HepG2 (cell line): ENCODE data around the gene PSKH1. TPM values are rescaled to one million over a fixed set of nuclear protein-coding genes. Genes with fewer than 3 reads are reported as not detected.

Experiments
- FOXK2 ChIP-seq: fragments of 450-650 bp; IDR thresholded peaks from 2 replicates; pipeline ENCODE4 v1.6.1; 2016
- HBP1 ChIP-seq: IDR thresholded peaks from 2 replicates; pipeline ENCODE4 v1.6.1; 2016; ENCODE audit warnings: low read depth, control low read depth
- HMGXB4 ChIP-seq, 2 experiments: sonication (generic) in 1 of 2; formaldehyde crosslinking in 1 of 2; IDR thresholded peaks; 2 replicates each; pipeline versions ENCODE4 v1.4.0 to v1.6.1; 2018 to 2020; ENCODE audit warnings: missing genetic modification reagents in 2 of 2, borderline replicate concordance in 1 of 2, low read depth in 1 of 2, mild to moderate bottlenecking in 1 of 2, missing biosample characterization in 1 of 2
- KLF6 ChIP-seq: IDR thresholded peaks from 2 replicates; pipeline ENCODE4 v1.8.0; 2016; ENCODE audit warnings: missing biosample characterization, missing genetic modification reagents
- KMT2B ChIP-seq: IDR thresholded peaks from 2 replicates; pipeline ENCODE4 v1.6.1; 2016; ENCODE audit warnings: missing genetic modification reagents, missing compliant biosample characterization
- REXO4 ChIP-seq: sonication (generic); formaldehyde crosslinking; IDR thresholded peaks from 2 replicates; pipeline ENCODE4 v1.8.0; 2022; ENCODE audit warnings: missing genetic modification reagents, mild to moderate bottlenecking, borderline replicate concordance
- SNAI1 ChIP-seq: sonication (generic); formaldehyde crosslinking; IDR thresholded peaks from 2 replicates; pipeline ENCODE4 v1.5.0; 2020; ENCODE audit warnings: mild to moderate bottlenecking, missing genetic modification reagents, borderline replicate concordance
- UBTF ChIP-seq: sonication (generic); formaldehyde crosslinking; IDR thresholded peaks from 2 replicates; pipeline ENCODE4 v1.4.0; 2020; ENCODE audit warnings: mild to moderate bottlenecking, missing genetic modification reagents
- ZNF281 ChIP-seq: sonication (generic); formaldehyde crosslinking; IDR thresholded peaks from 2 replicates; pipeline ENCODE4 v1.4.0; 2020; ENCODE audit warnings: missing genetic modification reagents, borderline replicate concordance
- ZNF414 ChIP-seq: sonication (generic); formaldehyde crosslinking; IDR thresholded peaks from 2 replicates; pipeline ENCODE4 v1.5.0; 2020; ENCODE audit warnings: missing genetic modification reagents
- ZNF704 ChIP-seq: sonication (generic); formaldehyde crosslinking; IDR thresholded peaks from 2 replicates; pipeline ENCODE4 v1.8.1; 2023; ENCODE audit warnings: mild to moderate bottlenecking, inconsistent platforms, moderate library complexity, missing genetic modification reagents, borderline replicate concordance
- ZSCAN22 ChIP-seq: sonication (generic); formaldehyde crosslinking; IDR thresholded peaks from 2 replicates; pipeline ENCODE4 v1.4.0; 2020; ENCODE audit warnings: mild to moderate bottlenecking, missing genetic modification reagents
- polyA plus RNA-seq, 8 experiments: library from polyadenylated mRNA; depleted of rRNA in 3 of 8; stranded (reverse) in 7 of 8; unstranded in 1 of 8; fragments of >200 nt; fragmentation: Illumina TruSeq in 4 of 8; extraction: Trizol in 4 of 8; gene quantifications; 2 replicates each; pipeline versions ENCODE4 v1.2.1 to v1.2.3, GENCODE V29; 2011 to 2016; ENCODE audit warnings: low read depth in 4 of 8, missing spikeins in 1 of 8, mixed read lengths in 1 of 8; ENCODE audit not compliant: insufficient read depth in 1 of 8
- total RNA-seq, 5 experiments: library from RNA; depleted of rRNA; stranded (reverse); fragments of >200 nt; fragmentation: Illumina TruSeq; extraction: Trizol; gene quantifications; 2 replicates each; pipeline ENCODE4 v1.2.3, GENCODE V29; 2016; ENCODE audit warnings: low read depth in 1 of 5

The PSKH1 gene
- total and polyA plus RNA-seq, 2 of the 13 experiments (the other 11 are each of a cell fraction or from before 2014, with no cell fraction given), result 8.4 to 19.1 TPM

GRCh38 chr16:67873435-67874370 lies 19.4 kb upstream of the PSKH1 start (continued):
- TF ChIP-seq KLF6 (CRISPR knock-in tag) (no peak), ZNF704 (CRISPR knock-in tag) (no peak), SNAI1 (CRISPR knock-in tag) (0 out of 2 replicates have a peak, but pooled peaks have one; percentile 59), ZSCAN22 (CRISPR knock-in tag) (peak; percentile 80), HMGXB4 (CRISPR knock-in tag; IDR thresholded peaks at IDR 0.05; ENCODE audit: borderline replicate concordance in 1 of 2, low read depth in 1 of 2) (peak in 1 of 2 experiments; percentile 2; a peak in 1 of 4 replicates), ZNF281 (CRISPR knock-in tag) (no peak), HBP1 (CRISPR knock-in tag) (no peak), ZNF414 (CRISPR knock-in tag) (0 out of 2 replicates have a peak, but pooled peaks have one; percentile 62), KMT2B (CRISPR knock-in tag) (0 out of 2 replicates have a peak, but pooled peaks have one; percentile 31), REXO4 (CRISPR knock-in tag) (no peak), UBTF (no peak; the same call in 1 of the 2 replicates), FOXK2 (no peak)
